ENCODE data around the gene LRRC70.
A peak's percentile ranks its signal among the peaks of the same experiment; 100 is the strongest.
"Not testable (repeated sequence)": the region's sequence is repeated elsewhere in the genome, so short reads cannot be mapped to it uniquely, and the experiment has no call there.

The LRRC70 gene, protein sequence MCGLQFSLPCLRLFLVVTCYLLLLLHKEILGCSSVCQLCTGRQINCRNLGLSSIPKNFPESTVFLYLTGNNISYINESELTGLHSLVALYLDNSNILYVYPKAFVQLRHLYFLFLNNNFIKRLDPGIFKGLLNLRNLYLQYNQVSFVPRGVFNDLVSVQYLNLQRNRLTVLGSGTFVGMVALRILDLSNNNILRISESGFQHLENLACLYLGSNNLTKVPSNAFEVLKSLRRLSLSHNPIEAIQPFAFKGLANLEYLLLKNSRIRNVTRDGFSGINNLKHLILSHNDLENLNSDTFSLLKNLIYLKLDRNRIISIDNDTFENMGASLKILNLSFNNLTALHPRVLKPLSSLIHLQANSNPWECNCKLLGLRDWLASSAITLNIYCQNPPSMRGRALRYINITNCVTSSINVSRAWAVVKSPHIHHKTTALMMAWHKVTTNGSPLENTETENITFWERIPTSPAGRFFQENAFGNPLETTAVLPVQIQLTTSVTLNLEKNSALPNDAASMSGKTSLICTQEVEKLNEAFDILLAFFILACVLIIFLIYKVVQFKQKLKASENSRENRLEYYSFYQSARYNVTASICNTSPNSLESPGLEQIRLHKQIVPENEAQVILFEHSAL

DNA sequence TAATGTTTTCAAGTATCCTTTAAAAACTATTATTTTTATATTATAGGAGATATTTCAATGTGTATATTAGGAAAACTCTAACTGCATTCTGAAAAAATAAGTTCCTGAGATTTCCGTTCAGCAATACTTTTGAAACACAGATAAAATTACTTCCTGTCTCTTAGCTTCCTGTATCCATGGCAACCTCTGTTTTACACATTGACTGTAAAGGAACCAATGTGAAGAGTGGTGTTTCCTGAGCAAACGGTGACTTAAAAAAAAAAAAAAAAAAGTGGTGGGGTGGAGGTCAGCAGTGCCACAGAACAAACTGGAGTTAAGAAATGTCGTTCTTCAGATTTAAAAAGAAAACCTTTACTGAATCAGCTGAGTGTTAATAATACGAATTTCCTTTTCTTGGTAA, at the start of gene LRRC70:
TSS of gene LRRC70 (plus strand) at position 280 of the 400 bp plus-strand sequence. CDS start 620 bp downstream, outside the sequence.
- no peak for DNase-seq

DNA sequence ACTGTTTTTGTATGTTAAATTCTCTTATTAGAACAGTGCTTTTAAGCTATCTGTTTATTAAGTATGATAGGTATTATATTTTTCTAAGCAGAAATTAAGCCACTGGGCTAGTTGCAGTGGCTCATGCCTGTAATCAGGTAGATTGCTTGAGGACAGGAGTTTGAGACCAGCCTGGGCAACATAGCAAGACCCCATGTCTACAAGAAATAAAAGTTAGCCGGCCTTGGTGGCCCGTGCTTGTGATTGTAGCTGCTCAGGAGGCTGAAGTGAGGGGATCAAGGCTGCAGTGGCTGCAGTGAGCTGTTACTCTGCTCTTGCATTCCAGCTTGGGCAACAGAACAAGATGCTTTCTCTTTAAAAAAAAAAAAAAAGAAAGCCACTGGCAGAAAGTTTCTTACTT, 45.0 kb upstream of the LRRC70 start:
- no peak for DNase-seq

GRCh38 chr5:62534461-62535236, 44.0 kb upstream of the LRRC70 start:
- no peak for DNase-seq

GRCh38 chr5:62536232-62536631, 42.4 kb upstream of the LRRC70 start:
- DNase-seq, result no peak

- no peak for DNase-seq
Measured at GRCh38 chr5:62536783-62537182, 41.8 kb upstream of the LRRC70 start.

- no peak for DNase-seq
Measured at GRCh38 chr5:62538017-62538942, 40.3 kb upstream of the LRRC70 start.

GRCh38 chr5:62542720-62543119, 35.9 kb upstream of the LRRC70 start:
- DNase-seq, result no peak

DNA sequence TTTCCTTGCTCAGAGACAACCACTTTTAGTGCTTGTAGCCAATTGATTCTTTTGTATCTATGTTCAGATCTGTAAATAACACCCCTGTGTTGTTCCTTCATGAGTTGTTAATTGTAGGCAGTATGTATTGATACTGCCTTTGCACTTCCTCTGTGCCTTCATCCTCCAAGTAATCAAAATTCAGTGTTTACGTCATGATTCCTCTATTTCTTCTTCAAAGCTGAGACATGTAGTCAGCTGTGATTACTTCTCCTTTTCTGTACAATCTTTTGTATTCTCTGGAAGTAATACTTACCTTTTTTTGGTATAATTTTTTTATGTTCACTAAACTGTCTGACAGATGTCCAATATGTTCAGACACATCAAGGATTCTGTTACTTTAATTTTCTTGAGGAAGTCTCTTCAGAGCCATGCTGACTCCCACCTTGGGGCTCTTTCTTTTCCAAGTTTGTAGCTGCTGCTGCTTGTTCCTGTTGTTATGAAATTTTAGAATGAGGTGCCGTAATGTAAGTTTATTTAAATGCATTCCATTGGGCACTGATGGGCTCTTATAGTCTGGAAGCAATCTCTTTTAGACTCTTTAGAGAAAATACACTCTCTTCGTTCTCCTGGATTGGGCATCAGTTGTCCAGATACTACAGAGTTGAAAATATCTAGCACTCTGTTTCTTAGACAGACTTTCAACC, 30.5 kb upstream of the LRRC70 start:
- DNase-seq, result no peak

DNA sequence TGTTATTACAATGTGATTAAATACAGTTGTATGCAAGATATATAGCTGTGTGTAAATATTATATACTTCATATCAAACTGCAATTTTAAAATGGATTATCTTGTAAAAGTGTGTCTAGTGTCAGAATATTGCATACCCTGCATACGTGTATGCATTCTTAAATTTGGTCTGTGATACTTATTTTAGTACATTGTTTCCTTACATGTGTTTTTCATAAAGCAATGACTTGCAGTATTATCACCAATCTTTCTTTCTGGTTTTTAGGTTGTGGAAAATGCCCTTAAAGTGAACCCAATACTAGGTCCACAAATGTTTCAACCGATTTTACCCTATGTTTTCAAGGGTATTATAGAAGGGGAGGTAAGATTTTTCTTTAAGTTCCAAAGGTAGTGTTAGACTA, 28.5 kb upstream of the LRRC70 start:
- no peak for DNase-seq

DNA sequence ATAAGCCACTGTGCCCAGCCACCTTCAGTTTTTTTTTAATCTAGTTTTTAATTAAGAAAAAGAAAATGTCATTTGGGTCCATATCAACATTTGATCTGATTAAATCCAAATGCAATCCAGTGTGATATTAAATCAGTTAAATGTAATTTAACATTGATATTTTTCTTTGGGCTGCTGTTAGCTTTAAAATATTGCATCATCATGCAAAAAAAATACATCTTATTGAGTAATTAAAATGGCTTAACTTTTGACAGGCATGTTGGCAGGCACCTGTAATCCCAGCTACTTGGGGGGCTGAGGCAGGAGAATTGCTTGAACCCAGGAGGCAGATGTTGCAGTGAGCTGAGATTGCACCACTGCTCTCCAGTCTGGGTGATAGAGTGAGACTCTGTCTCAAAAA, 22.7 kb upstream of the LRRC70 start:
- no peak for DNase-seq

- DNase-seq, result peak in 2 of 56 donors; percentile 0 to 6
Measured at GRCh38 chr5:62558941-62559340, 19.7 kb upstream of the LRRC70 start.

- DNase-seq, result no peak
Measured at GRCh38 chr5:62560786-62561185, 17.8 kb upstream of the LRRC70 start.

- no peak for DNase-seq
Measured at GRCh38 chr5:62561896-62562295, 16.7 kb upstream of the LRRC70 start.

- no peak for DNase-seq
Measured at GRCh38 chr5:62562867-62563266, 15.8 kb upstream of the LRRC70 start.

GRCh38 chr5:62564101-62564500, 14.5 kb upstream of the LRRC70 start:
- no peak for DNase-seq

DNA sequence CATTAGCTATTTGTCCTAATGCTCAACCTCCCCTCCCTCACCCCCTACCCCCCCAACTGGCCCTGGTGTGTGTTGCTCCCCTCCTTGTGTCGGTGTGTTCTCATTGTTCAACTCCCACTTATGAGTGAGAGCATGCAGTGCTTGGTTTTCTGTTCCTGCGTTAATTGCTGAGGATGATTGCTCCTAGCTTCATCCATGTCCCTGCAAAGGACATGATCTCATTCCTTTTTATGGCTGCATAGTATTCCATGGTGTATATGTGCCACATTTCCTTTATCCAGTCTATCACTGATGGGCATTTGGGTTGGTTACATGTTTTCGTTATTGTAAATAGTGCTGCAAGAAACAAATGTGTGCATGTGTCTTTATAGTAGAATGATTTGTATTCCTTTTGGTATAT, 12.9 kb upstream of the LRRC70 start:
- DNase-seq, result not testable (repeated sequence)

DNA sequence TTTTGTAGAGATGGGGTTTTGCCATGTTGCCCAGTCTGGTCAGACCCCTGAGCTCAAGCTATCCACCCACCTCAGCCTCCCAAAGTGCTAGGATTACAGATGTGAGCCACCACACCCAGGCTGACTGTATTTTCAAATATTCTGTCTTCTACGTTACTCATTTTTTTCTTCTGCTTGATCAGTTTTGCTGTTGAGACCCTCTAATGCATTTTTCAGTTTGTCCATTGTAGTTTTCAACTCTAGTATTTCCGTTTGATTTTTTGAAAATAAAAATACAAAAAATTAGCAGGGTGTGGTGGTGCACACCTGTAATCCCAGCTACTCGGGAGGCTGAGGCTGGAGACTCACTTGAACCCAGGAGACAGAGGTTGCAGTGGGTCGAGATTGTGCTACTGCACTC, 10.5 kb upstream of the LRRC70 start:
- no peak for DNase-seq

DNA sequence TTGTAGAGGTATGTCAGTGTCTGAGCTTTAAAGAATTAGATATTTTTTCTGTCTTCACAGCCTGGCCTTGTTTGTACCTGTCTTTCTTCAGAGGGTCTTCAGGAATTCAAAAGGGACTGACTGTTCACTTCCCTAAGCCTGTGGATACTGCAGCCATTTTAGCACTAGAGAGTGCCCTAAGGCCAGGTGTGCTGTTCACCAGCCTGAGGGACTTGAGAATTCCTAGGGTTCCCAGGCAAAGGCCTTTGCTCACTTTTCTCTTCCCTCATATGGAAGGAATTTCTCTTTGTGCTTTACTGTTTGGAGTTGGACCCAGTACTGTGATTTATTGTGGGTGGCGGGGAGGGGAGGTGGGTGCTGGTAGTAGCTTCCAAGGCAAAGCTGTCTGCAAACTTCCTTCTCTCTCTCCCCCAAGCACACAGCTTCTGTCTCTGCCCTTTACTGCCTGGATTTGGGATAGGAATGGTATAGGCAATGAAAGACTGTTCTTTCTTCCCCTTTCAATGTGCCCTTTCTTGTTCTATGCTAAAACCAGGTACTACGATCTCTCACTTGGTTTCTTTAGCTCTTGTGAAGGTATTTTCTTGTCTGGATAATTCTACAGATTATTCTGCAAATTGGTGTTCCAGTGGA, 9.7 kb upstream of the LRRC70 start:
- DNase-seq, result no peak

- no peak for DNase-seq
Measured at GRCh38 chr5:62569470-62569869, 9.1 kb upstream of the LRRC70 start.

GRCh38 chr5:62572918-62573514, 5.6 kb upstream of the LRRC70 start:
- no peak for DNase-seq
